ENCODE data around the gene RRP1. TPM values are rescaled to one million over a fixed set of nuclear protein-coding genes. Genes with fewer than 3 reads are reported as not detected.

Gene RRP1
- total and polyA plus RNA-seq, 9 of the 15 experiments (the other 6 are each of a cell fraction or from before 2014, with no cell fraction given): 0.89 to 105 (median 51.6) TPM

DNA sequence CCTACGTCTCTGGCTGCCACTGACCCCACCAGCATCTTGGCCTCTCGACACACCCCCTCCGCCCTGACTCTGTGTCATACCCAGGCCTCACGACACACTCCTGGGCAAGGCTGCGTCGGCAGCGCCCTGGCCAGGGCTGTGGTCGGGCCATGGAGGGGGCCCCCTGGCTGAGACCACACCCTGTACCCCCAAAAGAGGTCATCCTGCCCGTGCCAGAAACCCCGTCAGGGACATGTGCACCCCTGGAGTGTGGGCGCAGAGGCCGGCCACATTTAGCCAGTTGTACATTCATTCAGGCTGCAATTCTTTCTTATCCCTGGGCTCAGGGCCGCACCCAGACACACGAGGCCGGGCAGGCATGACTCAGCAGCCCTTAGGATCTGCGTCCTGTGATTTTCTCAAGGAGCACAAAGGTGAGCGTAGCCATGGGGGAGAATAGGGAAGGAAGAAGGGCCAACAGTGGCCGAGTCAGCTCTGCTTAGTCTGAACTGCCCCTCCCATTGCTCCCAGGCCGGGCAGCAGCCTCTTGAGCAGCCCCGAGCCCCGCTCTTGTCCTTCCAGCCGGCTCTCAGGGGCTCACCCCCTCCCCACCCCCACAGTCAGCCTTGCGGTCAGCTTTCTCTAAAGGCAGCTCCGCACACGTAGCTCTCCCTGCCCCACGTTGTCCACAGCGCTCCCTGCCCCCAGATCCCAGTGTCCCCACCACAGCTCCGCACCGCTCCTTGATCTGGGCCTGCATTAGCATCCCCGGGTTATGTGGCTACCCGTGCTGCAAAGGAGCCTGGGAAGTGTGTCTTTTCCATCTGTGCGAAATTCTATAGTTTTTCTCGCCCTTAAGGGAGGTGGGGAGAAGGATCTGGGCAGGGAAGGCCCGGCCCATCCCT, 21.2 kb upstream of the RRP1 start (continued):
- peak; percentile 59; the same call in 1 of the 2 replicates for TF ChIP-seq ZNF134 (CRISPR knock-in tag; conservative IDR thresholded peaks at IDR 0.05)
- TF ChIP-seq, protein P1, sequence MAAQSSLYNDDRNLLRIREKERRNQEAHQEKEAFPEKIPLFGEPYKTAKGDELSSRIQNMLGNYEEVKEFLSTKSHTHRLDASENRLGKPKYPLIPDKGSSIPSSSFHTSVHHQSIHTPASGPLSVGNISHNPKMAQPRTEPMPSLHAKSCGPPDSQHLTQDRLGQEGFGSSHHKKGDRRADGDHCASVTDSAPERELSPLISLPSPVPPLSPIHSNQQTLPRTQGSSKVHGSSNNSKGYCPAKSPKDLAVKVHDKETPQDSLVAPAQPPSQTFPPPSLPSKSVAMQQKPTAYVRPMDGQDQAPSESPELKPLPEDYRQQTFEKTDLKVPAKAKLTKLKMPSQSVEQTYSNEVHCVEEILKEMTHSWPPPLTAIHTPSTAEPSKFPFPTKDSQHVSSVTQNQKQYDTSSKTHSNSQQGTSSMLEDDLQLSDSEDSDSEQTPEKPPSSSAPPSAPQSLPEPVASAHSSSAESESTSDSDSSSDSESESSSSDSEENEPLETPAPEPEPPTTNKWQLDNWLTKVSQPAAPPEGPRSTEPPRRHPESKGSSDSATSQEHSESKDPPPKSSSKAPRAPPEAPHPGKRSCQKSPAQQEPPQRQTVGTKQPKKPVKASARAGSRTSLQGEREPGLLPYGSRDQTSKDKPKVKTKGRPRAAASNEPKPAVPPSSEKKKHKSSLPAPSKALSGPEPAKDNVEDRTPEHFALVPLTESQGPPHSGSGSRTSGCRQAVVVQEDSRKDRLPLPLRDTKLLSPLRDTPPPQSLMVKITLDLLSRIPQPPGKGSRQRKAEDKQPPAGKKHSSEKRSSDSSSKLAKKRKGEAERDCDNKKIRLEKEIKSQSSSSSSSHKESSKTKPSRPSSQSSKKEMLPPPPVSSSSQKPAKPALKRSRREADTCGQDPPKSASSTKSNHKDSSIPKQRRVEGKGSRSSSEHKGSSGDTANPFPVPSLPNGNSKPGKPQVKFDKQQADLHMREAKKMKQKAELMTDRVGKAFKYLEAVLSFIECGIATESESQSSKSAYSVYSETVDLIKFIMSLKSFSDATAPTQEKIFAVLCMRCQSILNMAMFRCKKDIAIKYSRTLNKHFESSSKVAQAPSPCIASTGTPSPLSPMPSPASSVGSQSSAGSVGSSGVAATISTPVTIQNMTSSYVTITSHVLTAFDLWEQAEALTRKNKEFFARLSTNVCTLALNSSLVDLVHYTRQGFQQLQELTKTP (IDR thresholded peaks at IDR 0.05; ENCODE audit: low read depth in 1 of 2, partially characterized antibody in 2 of 2): no peak
- peak; percentile 47 for TF ChIP-seq TEAD4 (IDR thresholded peaks at IDR 0.05; ENCODE audit: low read length)
- no peak for TF ChIP-seq TEAD4 (CRISPR knock-in tag; IDR thresholded peaks at IDR 0.05; ENCODE audit: borderline replicate concordance)
- no peak for TF ChIP-seq ETS2 (tag; IDR thresholded peaks at IDR 0.05; ENCODE audit: borderline replicate concordance, poor library complexity, severe bottlenecking)
- no peak; the same call in 1 of the 2 replicates for TF ChIP-seq SUPT5H (IDR thresholded peaks at IDR 0.05)
- peak; percentile 66; the same call in 1 of the 2 replicates for TF ChIP-seq POLR2A (conservative IDR thresholded peaks at IDR 0.05)
- TF ChIP-seq KAT8 (IDR thresholded peaks at IDR 0.05; ENCODE audit: low read depth): no peak
- 0 out of 2 replicates have a peak, but pooled peaks have one; percentile 35 for TF ChIP-seq SP1 (CRISPR knock-in tag; IDR thresholded peaks at IDR 0.05)
- 0 out of 2 replicates have a peak, but pooled peaks have one; percentile 0 for TF ChIP-seq ZFPM2 (CRISPR knock-in tag; IDR thresholded peaks at IDR 0.05)
- no peak for TF ChIP-seq BCL6 (CRISPR knock-in tag; IDR thresholded peaks at IDR 0.05)
- peak; percentile 44 for TF ChIP-seq HCFC1 (IDR thresholded peaks at IDR 0.05; ENCODE audit: low read depth, low read length)
- no peak for TF ChIP-seq ZNF184 (CRISPR knock-in tag; IDR thresholded peaks at IDR 0.05)
- TF ChIP-seq C11orf30 (IDR thresholded peaks at IDR 0.05; ENCODE audit: low read depth): peak; percentile 98
- no peak for TF ChIP-seq XRCC4 (IDR thresholded peaks at IDR 0.05; ENCODE audit: extremely low read depth, insufficient read depth, insufficient read length)
- no peak for TF ChIP-seq ZNF780A (CRISPR knock-in tag; IDR thresholded peaks at IDR 0.05)
- TF ChIP-seq TEAD2 (tag; IDR thresholded peaks at IDR 0.05): peak; percentile 64
- TF ChIP-seq ZNF644 (tag; IDR thresholded peaks at IDR 0.05; ENCODE audit: low read depth): peak; percentile 86
- TF ChIP-seq TAF7 (tag; IDR thresholded peaks at IDR 0.05): peak; percentile 30; the same call in 1 of the 2 replicates
- TF ChIP-seq, protein P2, sequence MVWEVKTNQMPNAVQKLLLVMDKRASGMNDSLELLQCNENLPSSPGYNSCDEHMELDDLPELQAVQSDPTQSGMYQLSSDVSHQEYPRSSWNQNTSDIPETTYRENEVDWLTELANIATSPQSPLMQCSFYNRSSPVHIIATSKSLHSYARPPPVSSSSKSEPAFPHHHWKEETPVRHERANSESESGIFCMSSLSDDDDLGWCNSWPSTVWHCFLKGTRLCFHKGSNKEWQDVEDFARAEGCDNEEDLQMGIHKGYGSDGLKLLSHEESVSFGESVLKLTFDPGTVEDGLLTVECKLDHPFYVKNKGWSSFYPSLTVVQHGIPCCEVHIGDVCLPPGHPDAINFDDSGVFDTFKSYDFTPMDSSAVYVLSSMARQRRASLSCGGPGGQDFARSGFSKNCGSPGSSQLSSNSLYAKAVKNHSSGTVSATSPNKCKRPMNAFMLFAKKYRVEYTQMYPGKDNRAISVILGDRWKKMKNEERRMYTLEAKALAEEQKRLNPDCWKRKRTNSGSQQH (CRISPR knock-in tag; IDR thresholded peaks at IDR 0.05): no peak
- TF ChIP-seq ZNF121 (CRISPR knock-in tag; conservative IDR thresholded peaks at IDR 0.05): no peak
- peak; percentile 76; the same call in 1 of the 2 replicates for TF ChIP-seq TOE1 (IDR thresholded peaks at IDR 0.05; ENCODE audit: borderline replicate concordance)
- no peak for TF ChIP-seq TOE1 (CRISPR knock-in tag; IDR thresholded peaks at IDR 0.05; ENCODE audit: borderline replicate concordance, low read depth)
- TF ChIP-seq MTA2 (IDR thresholded peaks at IDR 0.05; ENCODE audit: low read depth): 0 out of 2 replicates have a peak, but pooled peaks have one; percentile 6
- TF ChIP-seq TEAD1 (CRISPR knock-in tag; IDR thresholded peaks at IDR 0.05): peak in 1 of 2 experiments; percentile 28; a peak in 2 of 4 replicates
- no peak for TF ChIP-seq ZC3H8 (IDR thresholded peaks at IDR 0.05)

All from K562 (cell line).